Astrocyte (in vitro differentiated cells and primary cell): ENCODE results near the gene RTF1. TPM values are rescaled to one million over a fixed set of nuclear protein-coding genes. Genes with fewer than 3 reads are reported as not detected.
"Not testable (repeated sequence)": the region's sequence is repeated elsewhere in the genome, so short reads cannot be mapped to it uniquely, and the experiment has no call there.

Experiments
- DNase-seq: peaks from one replicate; pipeline ENCODE4 v3.0.0-alpha.2; 2010; ENCODE audit warnings: low read depth
- FAIRE-seq: peaks from 2 replicates; lab custom pipeline; 2011; peaks lifted over from hg19 to GRCh38; lab: Jason Lieb, UNC
- H2AFZ ChIP-seq: 2 replicates; pipeline ENCODE4 v1.6.0; 2012; ENCODE audit warnings: low read depth, low read length, inconsistent platforms
- H3K27ac ChIP-seq: 2 replicates; pipeline ENCODE4 v1.5.1; 2011; ENCODE audit warnings: low read depth, low read length, inconsistent platforms
- H3K27me3 ChIP-seq: 2 replicates; pipeline ENCODE4 v1.6.0; 2011; ENCODE audit warnings: low read length, inconsistent platforms; ENCODE audit not compliant: insufficient read depth
- H3K36me3 ChIP-seq: 2 replicates; pipeline ENCODE4 v1.5.1; 2011; ENCODE audit warnings: low read length, inconsistent platforms; ENCODE audit not compliant: insufficient read depth
- H3K4me1 ChIP-seq: 2 replicates; pipeline ENCODE4 v1.5.1; 2011; ENCODE audit warnings: low read length, inconsistent platforms; ENCODE audit not compliant: insufficient read depth
- H3K4me2 ChIP-seq: 2 replicates; pipeline ENCODE4 v1.6.0; 2012; ENCODE audit warnings: low read length, inconsistent platforms
- H3K4me3 ChIP-seq: 2 replicates; pipeline ENCODE4 v1.5.1; 2011; ENCODE audit warnings: low read depth, mild to moderate bottlenecking, low read length, inconsistent platforms; ENCODE audit not compliant: insufficient read depth
- H3K79me2 ChIP-seq: 2 replicates; pipeline ENCODE4 v1.6.0; 2012; ENCODE audit warnings: mild to moderate bottlenecking, low read length, inconsistent platforms; ENCODE audit not compliant: insufficient read depth
- H3K9ac ChIP-seq: 2 replicates; pipeline ENCODE4 v1.6.0; 2012; ENCODE audit warnings: mild to moderate bottlenecking, low read length, inconsistent platforms
- H3K9me3 ChIP-seq: 2 replicates; pipeline ENCODE4 v1.5.1; 2012; ENCODE audit warnings: low read depth, mild to moderate bottlenecking, low read length, inconsistent platforms; ENCODE audit not compliant: insufficient read depth
- H4K20me1 ChIP-seq: 2 replicates; pipeline ENCODE4 v1.6.0; 2012; ENCODE audit warnings: low read length, inconsistent platforms; ENCODE audit not compliant: insufficient read depth
- H3K27ac Mint-ChIP-seq: one replicate; pipeline ENCODE4 v1.8.0; 2021; ENCODE audit warnings: mild to moderate bottlenecking, mixed read lengths; ENCODE audit not compliant: unreplicated experiment
- H3K27me3 Mint-ChIP-seq: one replicate; pipeline ENCODE4 v1.8.0; 2021; ENCODE audit warnings: low read depth, mixed read lengths; ENCODE audit not compliant: unreplicated experiment
- H3K36me3 Mint-ChIP-seq: one replicate; pipeline ENCODE4 v1.8.0; 2021; ENCODE audit warnings: low read depth, mixed read lengths; ENCODE audit not compliant: unreplicated experiment
- H3K4me1 Mint-ChIP-seq: one replicate; pipeline ENCODE4 v1.8.0; 2021; ENCODE audit warnings: low read depth, mixed read lengths; ENCODE audit not compliant: unreplicated experiment
- H3K4me3 Mint-ChIP-seq: one replicate; pipeline ENCODE4 v1.8.0; 2021; ENCODE audit warnings: mild to moderate bottlenecking, moderate library complexity, mixed read lengths; ENCODE audit not compliant: unreplicated experiment
- H3K9me3 Mint-ChIP-seq: one replicate; pipeline ENCODE4 v1.8.0; 2021; ENCODE audit warnings: mild to moderate bottlenecking, mixed read lengths; ENCODE audit not compliant: unreplicated experiment
- CTCF ChIP-seq: IDR thresholded peaks from 2 replicates; pipeline ENCODE4 v1.5.1; 2011; ENCODE audit warnings: low read depth, mild to moderate bottlenecking, inconsistent platforms, low read length, moderate library complexity; ENCODE audit not compliant: insufficient read depth
- EZH2 ChIP-seq: IDR thresholded peaks from 2 replicates; pipeline ENCODE4 v1.6.1; 2012; ENCODE audit warnings: mild to moderate bottlenecking, low read length, inconsistent platforms; ENCODE audit not compliant: insufficient read depth
- total RNA-seq: library from RNA; stranded (reverse); gene quantifications from 2 replicates; pipeline ENCODE4 v1.2.1, GENCODE V29; 2021

Gene RTF1
- total RNA-seq, 1 donor from 2014 or later, result 42.0 TPM

- no peak overlapping the region for H3K4me3 Mint-ChIP-seq
- H3K27ac Mint-ChIP-seq, result peak overlapping the region; percentile 80
- peaks cover 34% of the 10 kb centered on the region for H3K79me2 ChIP-seq
- FAIRE-seq, result no peak
- H3K4me3 ChIP-seq, result no peak overlapping the region
- TF ChIP-seq CTCF, result no peak
- H3K4me2 ChIP-seq, result no peak overlapping the region
- peaks cover 24% of the 10 kb centered on the region for H4K20me1 ChIP-seq
- H3K9ac ChIP-seq, result no peak overlapping the region
- no peak for DNase-seq
- peaks cover 8% of the 10 kb centered on the region for H3K36me3 ChIP-seq
- peaks cover 7% of the 10 kb centered on the region for H3K36me3 Mint-ChIP-seq
- H3K27me3 ChIP-seq, result no peaks in the 10 kb centered on the region
- H3K27me3 Mint-ChIP-seq, result no peaks in the 10 kb centered on the region
- peak overlapping the region; percentile 20 for H3K27ac ChIP-seq
- H3K9me3 Mint-ChIP-seq, result peaks cover 3% of the 10 kb centered on the region
- no peak overlapping the region for H2AFZ ChIP-seq
- no peaks in the 10 kb centered on the region for H3K9me3 ChIP-seq
- peaks cover 12% of the 10 kb centered on the region for H3K4me1 Mint-ChIP-seq
- H3K4me1 ChIP-seq, result peaks cover 6% of the 10 kb centered on the region
Measured at GRCh38 chr15:41437448-41437847, 20.6 kb downstream of the RTF1 start.

- peak overlapping the region; percentile 64 for H3K4me3 Mint-ChIP-seq
- peaks cover 27% of the 10 kb centered on the region for H3K79me2 ChIP-seq
- no peak overlapping the region for H3K4me3 ChIP-seq
- no peaks in the 10 kb centered on the region for H3K9me3 ChIP-seq
- no peaks in the 10 kb centered on the region for H3K27me3 ChIP-seq
- peak overlapping the region; percentile 95 for H3K27ac Mint-ChIP-seq
- H3K4me1 Mint-ChIP-seq, result peaks cover 12% of the 10 kb centered on the region
- peaks cover 7% of the 10 kb centered on the region for H3K36me3 Mint-ChIP-seq
- TF ChIP-seq CTCF, result no peak
- no peak for TF ChIP-seq EZH2
- DNase-seq, result peak; percentile 37
- H3K27me3 Mint-ChIP-seq, result no peaks in the 10 kb centered on the region
- no peak for FAIRE-seq
- H3K4me2 ChIP-seq, result peak overlapping the region; percentile 35
- H2AFZ ChIP-seq, result no peak overlapping the region
- peak overlapping the region; percentile 20 for H3K27ac ChIP-seq
- H3K36me3 ChIP-seq, result peaks cover 8% of the 10 kb centered on the region
- H3K9me3 Mint-ChIP-seq, result peaks cover 3% of the 10 kb centered on the region
- H4K20me1 ChIP-seq, result peaks cover 19% of the 10 kb centered on the region
- H3K4me1 ChIP-seq, result peaks cover 6% of the 10 kb centered on the region
- H3K9ac ChIP-seq, result peak overlapping the region; percentile 32
Measured at GRCh38 chr15:41438206-41438605, 21.3 kb downstream of the RTF1 start.

- H3K9ac ChIP-seq, H3K4me1 ChIP-seq, H3K4me2 ChIP-seq, H3K36me3 ChIP-seq, FAIRE-seq, H3K4me3 ChIP-seq, H3K4me3 Mint-ChIP-seq, H3K27me3 Mint-ChIP-seq, H3K9me3 Mint-ChIP-seq, H2AFZ ChIP-seq, H3K27ac ChIP-seq, H3K9me3 ChIP-seq, H3K36me3 Mint-ChIP-seq, H3K27me3 ChIP-seq, DNase-seq: not testable (repeated sequence)
- H4K20me1 ChIP-seq, result peaks cover 19% of the 10 kb centered on the region
- Mint-ChIP-seq H3K4me1 (peaks cover 12% of the 10 kb centered on the region), H3K27ac (peak overlapping the region; percentile 95)
- H3K79me2 ChIP-seq, result peaks cover 23% of the 10 kb centered on the region
Measured at GRCh38 chr15:41438745-41439144, 21.9 kb downstream of the RTF1 start.
